ENCODE measurements around the gene AKAP7.

AKAP7 gene

GRCh38 chr6:131134980-131135243 lies 355 bp upstream of the AKAP7 start:
- no peak for DNase-seq

GRCh38 chr6:131136021-131136786 lies 937 bp downstream of the AKAP7 start:
- DNase-seq, result no peak

DNA sequence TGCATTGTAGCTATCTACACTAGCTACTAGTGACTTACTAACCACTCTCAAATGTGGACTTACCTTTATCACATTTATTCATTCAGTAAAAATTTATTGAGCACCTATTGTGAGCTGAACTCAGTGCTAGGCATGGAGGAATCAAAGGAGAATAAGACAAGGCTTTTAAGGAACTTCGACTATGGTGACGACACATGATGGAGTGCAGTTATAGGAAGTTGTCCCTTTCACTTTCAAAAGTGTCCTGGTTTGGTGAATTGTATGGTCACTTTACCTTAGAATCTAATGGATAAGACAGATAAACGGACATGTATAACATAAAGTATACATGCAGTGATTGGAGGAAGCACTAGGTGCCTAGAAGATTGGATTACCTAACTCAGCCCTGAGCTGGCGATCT lies 4.3 kb downstream of the AKAP7 start:
- DNase-seq, result no peak

GRCh38 chr6:131143319-131143718 lies 8.1 kb downstream of the AKAP7 start:
- no peak for DNase-seq

DNA sequence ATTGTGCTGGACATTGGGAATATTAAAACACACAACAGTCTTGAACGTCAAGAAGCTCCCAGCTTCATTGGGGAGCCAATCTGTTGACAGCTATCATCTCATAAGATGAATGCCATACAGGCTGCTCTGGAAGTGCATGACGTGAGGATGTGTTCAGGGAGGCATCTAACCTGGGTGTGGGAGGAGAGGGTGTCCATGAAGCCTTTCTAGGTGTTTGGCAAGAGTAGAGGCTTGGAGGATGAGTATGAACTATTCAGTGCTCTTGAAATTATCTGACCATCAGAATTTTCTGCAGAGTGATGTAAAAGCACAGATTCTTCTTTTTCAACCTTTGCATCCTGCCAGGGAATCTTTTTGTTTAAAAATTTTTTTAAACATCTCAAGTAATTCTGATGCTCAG lies 11.6 kb downstream of the AKAP7 start:
- no peak for DNase-seq

GRCh38 chr6:131156411-131156810 lies 21.1 kb downstream of the AKAP7 start:
- no peak for DNase-seq

DNA sequence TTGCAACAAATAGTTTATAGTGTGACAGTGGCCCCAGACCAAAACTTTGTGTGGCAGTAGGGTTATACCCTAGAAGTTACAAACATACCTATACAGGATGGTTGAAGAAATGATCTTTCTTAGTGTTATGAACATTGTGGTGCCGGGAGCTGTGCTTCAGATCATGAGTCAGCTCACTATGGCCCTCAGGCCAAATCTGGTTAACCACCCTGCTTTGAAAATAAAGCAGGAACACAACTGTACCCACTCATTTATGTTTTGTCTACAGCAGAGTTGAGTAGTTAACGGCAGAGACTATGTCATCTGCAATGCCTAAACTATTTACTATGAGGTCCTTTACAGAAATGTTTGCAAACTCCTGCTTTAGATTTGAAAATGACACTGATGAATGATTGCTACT lies 24.3 kb downstream of the AKAP7 start:
- no peak for DNase-seq

GRCh38 chr6:131160254-131160758 lies 25.0 kb downstream of the AKAP7 start:
- no peak for DNase-seq

DNA sequence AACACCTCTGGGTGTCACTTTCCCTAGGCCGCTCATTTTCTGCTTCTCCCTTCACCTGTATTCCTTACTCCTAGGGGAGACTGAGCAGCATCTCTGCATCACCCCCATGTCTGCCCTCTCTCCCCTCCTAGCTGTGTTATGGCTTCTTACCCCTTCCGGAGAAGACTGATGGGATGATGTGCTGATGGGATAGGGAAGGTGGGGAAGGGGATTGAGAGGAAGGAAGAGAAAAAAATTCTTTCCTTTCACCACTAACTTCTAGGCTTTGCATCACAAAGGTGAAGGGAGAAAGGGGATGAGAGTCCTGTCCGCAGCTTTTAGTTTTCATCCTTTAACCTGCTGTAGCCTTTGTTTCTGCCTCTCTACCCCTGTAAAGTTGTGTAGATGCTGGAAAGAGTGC lies 26.7 kb downstream of the AKAP7 start:
- DNase-seq, result no peak

- DNase-seq, result no peak
These were observed 28.6 kb downstream of the AKAP7 start for GRCh38 chr6:131163886-131164285.

DNA sequence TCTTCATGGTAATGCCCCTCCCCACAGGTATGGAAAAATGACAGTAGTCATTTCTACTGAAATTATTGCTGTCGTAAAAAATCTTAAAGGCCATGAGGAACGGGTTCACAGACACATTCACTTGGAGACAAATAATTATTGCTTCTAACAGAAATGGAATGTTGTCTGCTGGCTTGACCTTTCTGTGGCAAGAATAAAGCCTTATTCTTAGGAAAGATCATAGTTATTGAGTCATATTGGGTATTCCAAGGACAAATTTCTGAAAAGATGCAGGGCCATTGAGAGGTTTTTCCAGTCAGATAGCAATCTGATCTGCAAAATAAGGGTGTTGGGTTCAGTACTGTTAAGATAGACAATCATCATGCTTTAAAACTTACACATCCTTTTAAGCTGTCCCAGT lies 29.2 kb downstream of the AKAP7 start:
- DNase-seq, result no peak

GRCh38 chr6:131167773-131168172 lies 32.5 kb downstream of the AKAP7 start:
- DNase-seq, result no peak

DNA sequence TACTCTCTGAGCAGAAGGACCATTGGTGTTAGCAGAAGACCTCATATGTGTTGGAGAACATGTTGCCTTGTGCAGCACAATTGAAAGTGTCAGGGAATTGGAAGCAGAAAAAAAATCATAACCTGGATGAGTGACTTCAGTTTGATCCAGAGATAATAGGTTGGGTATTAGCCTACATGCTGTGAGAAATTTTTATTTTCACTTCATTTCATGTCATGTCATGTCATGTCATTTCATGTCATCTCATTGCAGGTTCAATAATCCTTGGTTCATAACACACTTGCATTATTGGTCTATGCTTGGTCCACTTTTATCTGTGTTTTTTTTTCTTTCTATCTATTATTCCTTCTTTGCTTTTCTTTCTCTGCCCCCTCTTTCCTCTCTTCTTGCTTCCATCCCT lies 34.3 kb downstream of the AKAP7 start:
- DNase-seq, result no peak

DNA sequence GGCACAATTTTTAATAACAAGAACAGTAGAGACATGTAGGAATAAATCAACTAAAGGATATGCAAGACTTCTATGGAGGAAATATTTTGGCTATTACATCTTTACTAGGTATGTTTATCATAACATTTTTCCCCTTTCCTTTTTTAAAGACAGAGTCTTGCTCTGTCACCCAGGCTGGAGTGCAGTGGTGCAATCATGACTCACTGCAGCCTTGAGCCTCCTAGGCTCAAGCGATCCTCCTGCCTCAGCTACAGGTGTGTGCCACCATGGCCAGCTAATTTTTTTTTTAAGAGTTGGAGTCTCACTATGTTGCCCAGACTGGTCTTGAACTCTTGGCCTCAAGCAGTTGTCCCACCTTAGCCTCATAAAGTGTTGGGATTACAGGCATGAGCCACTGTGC lies 37.0 kb downstream of the AKAP7 start:
- DNase-seq, result no peak

GRCh38 chr6:131173680-131174079 lies 38.4 kb downstream of the AKAP7 start:
- DNase-seq, result no peak

DNA sequence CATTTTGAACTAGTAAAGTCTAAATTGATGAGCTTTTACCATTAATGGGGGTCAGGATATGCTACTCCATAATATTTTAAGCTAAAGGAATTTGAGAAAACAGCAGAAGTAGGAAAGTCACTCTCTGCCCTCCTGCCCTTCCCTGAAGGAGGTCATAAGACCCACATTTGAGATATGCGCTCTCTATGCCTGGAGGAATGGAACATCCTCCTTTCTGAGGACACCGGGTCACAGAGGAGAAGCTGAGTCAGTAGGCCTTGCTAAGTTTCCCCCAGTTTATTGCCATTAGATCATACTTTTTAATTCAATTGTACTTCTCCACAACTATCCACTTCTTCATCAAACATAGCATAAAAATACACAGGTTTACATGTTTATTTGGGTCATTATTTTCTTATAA lies 40.3 kb downstream of the AKAP7 start:
- DNase-seq, result no peak

DNA sequence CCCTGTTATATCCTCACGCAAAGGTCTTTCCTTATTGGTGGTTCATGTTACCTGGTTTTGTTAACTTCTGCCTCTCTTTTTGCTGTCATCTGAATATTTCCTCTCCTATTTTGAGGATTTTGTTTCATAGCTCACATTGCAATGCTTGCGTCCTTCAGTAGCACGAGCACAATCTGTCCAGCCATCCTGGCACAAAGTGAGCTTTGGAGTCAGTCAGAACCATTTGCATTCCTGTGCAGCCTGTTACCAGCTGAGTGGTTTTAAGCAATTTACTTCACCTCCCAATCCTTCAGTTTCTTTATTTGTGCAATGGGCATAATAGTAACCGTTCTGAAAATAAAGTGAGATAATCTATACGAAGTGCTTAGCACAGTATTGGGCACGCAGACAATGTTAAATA lies 42.7 kb downstream of the AKAP7 start:
- DNase-seq, result no peak

DNA sequence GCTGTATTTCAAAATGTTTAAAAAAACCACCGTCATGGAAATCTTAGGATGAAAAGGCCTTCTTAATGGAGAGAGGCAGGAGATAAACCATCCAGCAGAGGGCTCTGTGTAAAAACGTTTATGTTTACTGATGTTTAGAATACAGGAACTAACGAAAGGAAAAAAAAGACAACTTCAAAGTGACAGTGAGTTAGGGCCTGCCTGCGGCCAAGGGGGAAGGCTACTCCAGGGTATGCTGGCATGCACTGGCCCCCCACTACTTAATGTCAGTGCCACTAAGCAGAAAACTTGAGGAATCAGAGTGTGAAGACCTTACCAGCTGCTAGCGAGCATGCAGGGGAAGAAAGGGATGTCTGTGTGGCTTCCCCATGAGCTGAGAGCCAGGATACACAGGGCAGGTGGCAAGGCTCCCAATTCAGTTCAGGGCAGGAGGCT lies 47.7 kb downstream of the AKAP7 start:
- no peak for DNase-seq

- DNase-seq, result no peak
These were observed 48.3 kb downstream of the AKAP7 start for GRCh38 chr6:131183427-131184095.

- DNase-seq, result no peak
These were observed 56.3 kb downstream of the AKAP7 start for GRCh38 chr6:131191590-131191989.

DNA sequence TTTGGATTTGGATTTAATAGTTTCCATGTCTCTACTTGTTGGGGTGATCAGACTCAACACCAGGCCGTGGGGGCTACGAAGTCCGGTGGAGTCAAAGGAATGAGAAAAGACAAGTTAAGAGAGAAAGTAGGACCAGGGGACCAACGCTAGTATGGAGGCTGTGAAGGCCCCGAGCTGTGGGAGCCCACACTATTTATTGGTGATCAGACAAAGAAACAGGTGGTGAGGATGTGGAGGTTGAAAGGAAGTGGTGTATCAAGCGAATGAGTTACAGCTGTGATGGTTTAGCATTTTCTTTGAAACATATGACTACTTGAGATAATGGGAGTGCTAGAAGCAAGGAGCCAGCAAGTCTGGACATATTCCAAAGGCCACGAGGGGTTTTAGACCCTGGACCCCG lies 62.4 kb downstream of the AKAP7 start:
- DNase-seq, result no peak

GRCh38 chr6:131199568-131200272 lies 64.5 kb downstream of the AKAP7 start:
- DNase-seq, result no peak

GRCh38 chr6:131205481-131206244 lies 70.4 kb downstream of the AKAP7 start:
- no peak for DNase-seq
